CD4-positive, alpha-beta memory T cell (primary cell): ENCODE results near the gene NTN1. TPM values are rescaled to one million over a fixed set of nuclear protein-coding genes. Genes with fewer than 3 reads are reported as not detected.

ENCODE experiments used
- CTCF ChIA-PET: fragments of 350-600 bp; sonication (Branson Sonifier 250); formaldehyde crosslinking; loops from one replicate; lab custom pipeline; 2021; ENCODE audit warnings: inconsistent platforms; ENCODE audit not compliant: partially characterized antibody; lab: Charles Lee
- POLR2A ChIA-PET: fragments of 350-600 bp; sonication (Branson Sonifier 250); formaldehyde crosslinking; loops from one replicate; lab custom pipeline; 2021; ENCODE audit not compliant: partially characterized antibody; lab: Charles Lee
- DNase-seq, 5 donors: peaks; one replicate each; pipeline versions ENCODE4 v3.0.0 to v3.0.0-alpha.2; 2020 to 2022; ENCODE audit warnings: mixed read lengths in 1 of 5
- H3K27ac ChIP-seq: one replicate; pipeline ENCODE4 v1.7.0; 2013; ENCODE audit warnings: low read depth, low read length
- H3K27me3 ChIP-seq: 2 replicates; pipeline ENCODE4 v1.7.0; 2013; ENCODE audit warnings: mild to moderate bottlenecking, low read length, moderate library complexity; ENCODE audit not compliant: insufficient read depth
- H3K36me3 ChIP-seq: 2 replicates; pipeline ENCODE4 v1.7.0; 2013; ENCODE audit warnings: mild to moderate bottlenecking, low read length, moderate library complexity; ENCODE audit not compliant: insufficient read depth
- H3K4me1 ChIP-seq: 2 replicates; pipeline ENCODE4 v1.7.0; 2013; ENCODE audit warnings: mild to moderate bottlenecking, low read length, moderate library complexity; ENCODE audit not compliant: insufficient read depth
- H3K4me3 ChIP-seq, 2 donors: one replicate each; pipeline ENCODE4 v1.7.0; 2013; ENCODE audit warnings: low read length in 2 of 2, mild to moderate bottlenecking in 1 of 2
- H3K9me3 ChIP-seq, 2 donors: one replicate each; pipeline ENCODE4 v1.7.0; 2013; ENCODE audit warnings: low read length in 2 of 2, control low read depth in 1 of 2; ENCODE audit not compliant: control insufficient read depth in 1 of 2
- H3K27ac Mint-ChIP-seq, 7 donors: one replicate each; pipeline ENCODE4 v1.8.0; 2020 to 2021; ENCODE audit warnings: mixed read lengths in 7 of 7, mild to moderate bottlenecking in 6 of 7, inconsistent platforms in 3 of 7, moderate library complexity in 3 of 7
- H3K27me3 Mint-ChIP-seq, 2 donors: one replicate each; pipeline ENCODE4 v1.8.0; 2020 to 2021; ENCODE audit warnings: mixed read lengths in 2 of 2
- H3K36me3 Mint-ChIP-seq, 2 donors: one replicate each; pipeline ENCODE4 v1.8.0; 2020 to 2021; ENCODE audit warnings: mixed read lengths in 2 of 2, inconsistent platforms in 1 of 2, mild to moderate bottlenecking in 1 of 2
- H3K4me1 Mint-ChIP-seq, 4 donors: one replicate each; pipeline ENCODE4 v1.8.0; 2020 to 2021; ENCODE audit warnings: mixed read lengths in 4 of 4, mild to moderate bottlenecking in 1 of 4
- H3K4me3 Mint-ChIP-seq, 8 donors: one replicate each; pipeline ENCODE4 v1.8.0; 2020 to 2021; ENCODE audit warnings: mixed read lengths in 8 of 8, mild to moderate bottlenecking in 7 of 8, moderate library complexity in 6 of 8, inconsistent platforms in 3 of 8
- H3K9me3 Mint-ChIP-seq, 8 donors: one replicate each; pipeline ENCODE4 v1.8.0; 2020 to 2021; ENCODE audit warnings: mixed read lengths in 8 of 8, mild to moderate bottlenecking in 5 of 8, inconsistent platforms in 3 of 8, moderate library complexity in 1 of 8
- intact Hi-C: fragments of 100-400 bp; cut with micrococcal nuclease; formaldehyde crosslinking; loops from one replicate; pipeline ENCODE4 v1.15.1; 2023
- polyA plus RNA-seq, 2 donors: library from polyadenylated mRNA; unstranded; fragments of 300-500 nt; fragmentation: Illumina TruSeq; gene quantifications; one replicate each; pipeline ENCODE4 v1.2.3, GENCODE V29; 2021
- total RNA-seq, 2 experiments: library from RNA; stranded (reverse); gene quantifications; one replicate each; pipeline ENCODE4 v1.2.3, GENCODE V29; 2021

The NTN1 gene
- total and polyA plus RNA-seq, 4 experiments from 2014 or later = 0.02 TPM; not detected in 3

- H3K27me3 ChIP-seq = no peaks in the 10 kb centered on the region
- H3K4me3 Mint-ChIP-seq = no peak overlapping the region
- CTCF ChIA-PET = no interaction called here
- no peaks in the 10 kb centered on the region for H3K9me3 ChIP-seq
- H3K36me3 ChIP-seq = no peaks in the 10 kb centered on the region
- no peak for DNase-seq
- H3K4me3 ChIP-seq = no peak overlapping the region
- H3K4me1 ChIP-seq = no peaks in the 10 kb centered on the region
- H3K36me3 Mint-ChIP-seq = no peaks in the 10 kb centered on the region
- intact Hi-C loops = no loop called here
- H3K27me3 Mint-ChIP-seq = peaks cover 5 to 18% of the 10 kb centered on the region in 2 donors
- no peak overlapping the region for H3K27ac Mint-ChIP-seq
- H3K27ac ChIP-seq = no peak overlapping the region
- no peaks in the 10 kb centered on the region for H3K4me1 Mint-ChIP-seq
- H3K9me3 Mint-ChIP-seq = peaks cover 0 to 2% (median 0%) of the 10 kb centered on the region in 8 donors
- POLR2A ChIA-PET = no interaction called here
Observed at GRCh38 chr17:9187828-9188227, 166.5 kb downstream of the NTN1 start.

DNA sequence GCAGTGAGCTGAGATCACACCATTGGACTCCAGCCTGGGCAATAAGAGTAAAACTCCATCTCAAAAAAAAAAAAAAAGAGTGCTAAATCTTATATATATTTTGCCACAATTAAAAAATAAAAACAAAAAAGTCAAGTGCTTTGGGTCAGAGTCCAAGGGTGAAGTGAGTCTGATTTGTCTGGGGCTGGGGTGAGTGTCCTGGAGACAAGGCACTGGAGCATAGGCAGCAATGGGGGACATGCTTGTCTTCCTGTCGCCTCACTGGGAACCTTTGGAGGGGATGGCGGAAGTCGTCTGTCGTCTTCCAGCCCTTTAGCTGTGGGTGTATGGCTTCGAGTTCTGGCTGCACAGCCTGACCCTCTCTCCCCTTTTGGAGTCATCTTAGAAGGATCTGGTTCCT, 167.1 kb downstream of the NTN1 start:
- H3K27ac Mint-ChIP-seq = no peak overlapping the region
- intact Hi-C loops = no loop called here
- Histone ChIP-seq H3K9me3 (no peaks in the 10 kb centered on the region), H3K4me1 (no peaks in the 10 kb centered on the region), H3K27ac (no peak overlapping the region), H3K27me3 (no peaks in the 10 kb centered on the region), H3K36me3 (no peaks in the 10 kb centered on the region), H3K4me3 (no peak overlapping the region)
- H3K36me3 Mint-ChIP-seq = no peaks in the 10 kb centered on the region
- H3K9me3 Mint-ChIP-seq = peaks cover 0 to 2% (median 0%) of the 10 kb centered on the region in 8 donors
- H3K4me3 Mint-ChIP-seq = no peak overlapping the region
- no peak for DNase-seq
- H3K27me3 Mint-ChIP-seq = peaks cover 5 to 18% of the 10 kb centered on the region in 2 donors
- ChIA-PET CTCF (no interaction called here), POLR2A (no interaction called here)
- H3K4me1 Mint-ChIP-seq = no peaks in the 10 kb centered on the region

GRCh38 chr17:9189870-9190269, 168.6 kb downstream of the NTN1 start:
- no peak overlapping the region for H3K4me3 Mint-ChIP-seq
- Histone ChIP-seq H3K4me1 (no peaks in the 10 kb centered on the region), H3K4me3 (no peak overlapping the region), H3K27me3 (no peaks in the 10 kb centered on the region), H3K27ac (no peak overlapping the region), H3K9me3 (no peaks in the 10 kb centered on the region), H3K36me3 (no peaks in the 10 kb centered on the region)
- intact Hi-C loops = no loop called here
- peaks cover 5 to 14% of the 10 kb centered on the region in 2 donors for H3K27me3 Mint-ChIP-seq
- no peaks in the 10 kb centered on the region for H3K36me3 Mint-ChIP-seq
- DNase-seq = no peak
- no peaks in the 10 kb centered on the region for H3K4me1 Mint-ChIP-seq
- H3K27ac Mint-ChIP-seq = no peak overlapping the region
- POLR2A ChIA-PET = no interaction called here
- CTCF ChIA-PET = no interaction called here
- H3K9me3 Mint-ChIP-seq = peaks cover 0 to 2% (median 0%) of the 10 kb centered on the region in 8 donors

GRCh38 chr17:9192010-9192409, 170.7 kb downstream of the NTN1 start:
- intact Hi-C loops = no loop called here
- peaks cover 0 to 2% (median 0%) of the 10 kb centered on the region in 8 donors for H3K9me3 Mint-ChIP-seq
- Histone ChIP-seq H3K36me3 (no peaks in the 10 kb centered on the region), H3K9me3 (no peaks in the 10 kb centered on the region), H3K4me1 (no peaks in the 10 kb centered on the region), H3K4me3 (no peak overlapping the region), H3K27ac (no peak overlapping the region), H3K27me3 (no peaks in the 10 kb centered on the region)
- DNase-seq = no peak
- peaks cover 5 to 10% of the 10 kb centered on the region in 2 donors for H3K27me3 Mint-ChIP-seq
- no peak overlapping the region for H3K27ac Mint-ChIP-seq
- H3K4me1 Mint-ChIP-seq = no peaks in the 10 kb centered on the region
- ChIA-PET CTCF (no interaction called here), POLR2A (no interaction called here)
- H3K4me3 Mint-ChIP-seq = no peak overlapping the region
- H3K36me3 Mint-ChIP-seq = no peaks in the 10 kb centered on the region

- Mint-ChIP-seq H3K36me3 (no peaks in the 10 kb centered on the region), H3K27ac (no peak overlapping the region)
Observed at GRCh38 chr17:9195411-9195810, 174.1 kb downstream of the NTN1 start.

GRCh38 chr17:9195961-9196670, 174.8 kb downstream of the NTN1 start:
- no peak overlapping the region for H3K27ac Mint-ChIP-seq
- H3K4me1 Mint-ChIP-seq = no peaks in the 10 kb centered on the region
- Histone ChIP-seq H3K4me3 (no peak overlapping the region), H3K36me3 (no peaks in the 10 kb centered on the region), H3K27me3 (no peaks in the 10 kb centered on the region), H3K27ac (no peak overlapping the region), H3K4me1 (no peaks in the 10 kb centered on the region), H3K9me3 (no peaks in the 10 kb centered on the region)
- intact Hi-C loops = no loop called here
- CTCF ChIA-PET = no interaction called here
- H3K4me3 Mint-ChIP-seq = no peak overlapping the region
- peaks cover 0 to 3% (median 0%) of the 10 kb centered on the region in 8 donors for H3K9me3 Mint-ChIP-seq
- POLR2A ChIA-PET = no interaction called here
- peaks cover 0 to 13% of the 10 kb centered on the region in 2 donors for H3K27me3 Mint-ChIP-seq
- H3K36me3 Mint-ChIP-seq = no peaks in the 10 kb centered on the region
- DNase-seq = no peak

More at GRCh38 chr17:9195411-9195810, 174.1 kb downstream of the NTN1 start:
- Mint-ChIP-seq H3K4me3 (no peak overlapping the region), H3K4me1 (no peaks in the 10 kb centered on the region), H3K9me3 (peaks cover 0 to 3% (median 0%) of the 10 kb centered on the region in 8 donors), H3K27me3 (peaks cover 0 to 9% of the 10 kb centered on the region in 2 donors)
- ChIA-PET POLR2A (interaction anchor here (0.5 kb wide), 1 partner anchor 40 kb away, joined by 3 read pairs; no protein-coding TSS in a partner anchor), CTCF (no interaction called here)
- H3K9me3 ChIP-seq = no peaks in the 10 kb centered on the region
- H3K27me3 ChIP-seq = no peaks in the 10 kb centered on the region
- no peak for DNase-seq
- no peak overlapping the region for H3K4me3 ChIP-seq
- H3K27ac ChIP-seq = no peak overlapping the region
- no peaks in the 10 kb centered on the region for H3K4me1 ChIP-seq
- intact Hi-C loops = no loop called here
- H3K36me3 ChIP-seq = no peaks in the 10 kb centered on the region

- intact Hi-C loops = no loop called here
- Histone ChIP-seq H3K4me3 (no peak overlapping the region), H3K9me3 (no peaks in the 10 kb centered on the region), H3K4me1 (no peaks in the 10 kb centered on the region), H3K27ac (no peak overlapping the region), H3K27me3 (no peaks in the 10 kb centered on the region), H3K36me3 (no peaks in the 10 kb centered on the region)
- Mint-ChIP-seq H3K9me3 (peaks cover 0 to 3% (median 0%) of the 10 kb centered on the region in 8 donors), H3K36me3 (no peaks in the 10 kb centered on the region), H3K4me1 (peaks cover 0 to 4% (median 0%) of the 10 kb centered on the region in 4 donors), H3K27ac (no peak overlapping the region), H3K4me3 (no peak overlapping the region), H3K27me3 (peaks cover 0 to 11% of the 10 kb centered on the region in 2 donors)
- CTCF ChIA-PET = interaction anchor here (1.5 kb wide), 1 partner anchor 9 kb away, joined by 4 read pairs; no protein-coding TSS in a partner anchor
- DNase-seq = no peak
- POLR2A ChIA-PET = no interaction called here
Observed at GRCh38 chr17:9199571-9200551, 178.6 kb downstream of the NTN1 start.
